ENCODE results near the gene NOC4L. TPM values are rescaled to one million over a fixed set of nuclear protein-coding genes. Genes with fewer than 3 reads are reported as not detected.
A peak's percentile ranks its signal among the peaks of the same experiment; 100 is the strongest.

NOC4L gene
- total RNA-seq, 1 experiment from 2014 or later: 22.8 TPM

- DNase-seq (ENCODE audit: low read depth): peak; percentile 31
These were observed 52.0 kb downstream of the NOC4L start for GRCh38 chr12:132196038-132196872.

DNA sequence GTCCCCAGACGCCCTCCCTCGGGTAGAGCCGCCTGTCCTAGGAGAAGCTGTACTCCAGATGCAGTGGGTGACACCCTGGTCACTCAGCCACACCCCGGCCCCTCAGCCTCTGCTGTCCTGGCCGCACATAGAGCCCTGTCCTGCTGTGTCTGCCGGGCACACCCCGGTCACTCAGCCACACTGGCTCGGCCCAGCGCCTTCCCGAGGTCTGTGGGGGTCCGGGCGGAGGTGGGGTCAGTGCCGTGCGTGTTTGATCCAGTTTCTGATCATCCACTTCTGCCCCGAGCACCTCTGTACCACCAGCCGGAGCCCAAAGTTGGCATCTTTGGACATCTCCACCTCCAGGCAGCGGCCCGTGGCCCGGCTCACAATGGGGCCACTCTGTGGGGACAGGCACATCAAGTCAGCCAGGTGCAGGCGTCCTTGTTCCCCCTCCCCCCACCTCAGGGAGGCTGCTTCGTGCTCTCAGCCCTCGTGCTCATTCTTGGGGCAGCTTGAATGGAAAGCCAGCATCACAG, 52.7 kb downstream of the NOC4L start:
- DNase-seq (ENCODE audit: low read depth): no peak

- peak; percentile 27 for DNase-seq (ENCODE audit: low read depth)
These were observed 53.5 kb downstream of the NOC4L start for GRCh38 chr12:132197581-132198354.

GRCh38 chr12:132199101-132199500, 54.8 kb downstream of the NOC4L start:
- DNase-seq (ENCODE audit: low read depth): no peak

- no peak for DNase-seq (ENCODE audit: low read depth)
These were observed 55.5 kb downstream of the NOC4L start for GRCh38 chr12:132199526-132200319.

GRCh38 chr12:132200800-132201199, 56.5 kb downstream of the NOC4L start:
- DNase-seq (ENCODE audit: low read depth): no peak

DNA sequence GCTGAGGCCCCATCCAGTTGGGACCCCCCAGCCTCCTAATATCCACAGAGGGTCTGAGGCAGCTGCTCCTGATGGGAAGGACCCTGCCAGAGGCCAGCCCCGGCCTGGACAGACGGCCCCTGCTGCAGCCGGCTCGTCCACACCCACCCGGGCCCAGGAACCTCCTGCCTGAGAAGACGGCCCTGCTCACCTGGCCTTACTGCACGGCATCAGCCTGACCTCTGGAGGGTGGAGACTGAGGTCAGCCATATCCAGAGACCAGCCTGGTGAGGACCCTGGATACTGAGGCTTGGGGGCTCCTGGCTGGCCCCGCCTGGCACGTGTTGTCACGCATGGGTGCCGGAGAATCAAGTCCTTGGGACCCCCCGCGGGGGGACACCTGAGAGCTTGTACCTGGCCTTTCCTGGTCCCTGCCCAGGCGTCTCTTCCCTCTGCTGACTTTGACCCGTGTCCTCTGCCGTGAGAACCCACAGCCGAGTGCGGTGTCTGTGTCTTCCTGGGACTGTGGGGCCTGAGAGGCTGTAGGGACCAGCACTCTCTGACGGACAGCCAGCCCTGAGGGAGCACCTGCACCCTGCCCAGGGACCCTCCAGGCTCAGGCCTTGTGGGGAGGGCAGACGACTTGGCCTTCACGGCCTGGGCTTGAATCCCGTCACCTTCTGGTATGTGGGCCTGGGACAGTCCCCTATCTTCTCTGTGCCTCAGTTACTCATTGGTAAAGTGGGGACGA, 57.3 kb downstream of the NOC4L start:
- DNase-seq (ENCODE audit: low read depth): no peak

Other genes starting within 250 kb of the NOC4L start
- gene ULK1, start 249.8 kb upstream of the NOC4L start, total RNA-seq (2014; rRNA removed): 6.6 and 6.8 TPM in 2 replicates
- 13.3 and 17.7 TPM in 2 replicates for gene PUS1, start 215.2 kb upstream of the NOC4L start, total RNA-seq (2014; rRNA removed)
- 8.7 and 10.4 TPM in 2 replicates for gene EP400, start 194.5 kb upstream of the NOC4L start, total RNA-seq (2014; rRNA removed)
- 5.6 and 7.5 TPM in 2 replicates for gene DDX51, start 138 bp upstream of the NOC4L start, total RNA-seq (2014; rRNA removed)
- gene GALNT9, start 185.1 kb downstream of the NOC4L start, total RNA-seq (2014; rRNA removed): 0.63 and 0.64 TPM in 2 replicates

Data from LHCN-M2 (cell line).